Activated CD4-positive, CD25-positive, alpha-beta regulatory T cell treated with anti-CD3 and anti-CD28 coated beads, Interleukin-2, amount 50 U/mL, for 72 hours (primary cell): ENCODE results near the gene CABP4.
"Not testable (repeated sequence)": the region's sequence is repeated elsewhere in the genome, so short reads cannot be mapped to it uniquely, and the experiment has no call there.

Experiments
- DNase-seq: peaks from one replicate; pipeline ENCODE4 v3.0.0; 2021

The CABP4 gene

GRCh38 chr11:67483831-67484665 lies 28.9 kb downstream of the CABP4 start:
- no peak for DNase-seq

GRCh38 chr11:67484847-67485311 lies 29.7 kb downstream of the CABP4 start:
- DNase-seq, result peak; percentile 65

GRCh38 chr11:67485873-67486361 lies 30.8 kb downstream of the CABP4 start:
- DNase-seq, result not testable (repeated sequence)

- peak; percentile 71 for DNase-seq
Observed at GRCh38 chr11:67486481-67487195, 31.5 kb downstream of the CABP4 start.

DNA sequence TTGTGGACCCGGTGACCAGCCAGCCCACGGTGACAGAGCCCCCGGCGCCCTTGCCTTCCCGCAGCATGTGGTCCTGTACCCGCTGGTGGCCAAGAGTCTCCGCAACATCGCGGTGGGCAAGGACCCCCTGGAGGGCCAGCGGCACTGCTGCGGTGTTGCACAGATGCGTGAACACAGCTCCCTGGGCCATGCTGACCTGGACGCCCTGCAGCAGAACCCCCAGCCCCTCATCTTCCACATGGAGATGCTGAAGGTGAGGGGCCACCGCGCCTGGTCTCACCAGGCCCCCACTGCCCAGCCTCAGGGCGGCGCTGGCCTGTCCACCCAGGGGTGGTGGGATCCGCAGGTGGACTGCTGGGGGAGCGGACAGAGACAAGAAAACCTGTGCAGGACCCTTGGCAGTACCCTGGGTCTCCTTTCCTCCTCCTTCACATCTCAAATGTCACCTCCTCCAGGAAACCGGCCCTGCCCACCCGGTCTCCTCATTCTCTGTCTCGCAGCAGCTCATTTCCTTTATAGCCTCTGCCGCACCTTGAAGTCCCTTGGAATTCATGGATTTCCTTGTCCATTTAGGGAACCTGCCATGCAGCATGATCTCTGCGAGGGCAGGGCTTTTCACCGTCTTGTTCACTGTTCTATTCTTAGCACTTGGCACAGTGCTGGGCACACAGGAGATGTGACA lies 34.2 kb downstream of the CABP4 start:
- no peak for DNase-seq

- DNase-seq, result no peak
Observed at GRCh38 chr11:67489885-67490726, 35.0 kb downstream of the CABP4 start.

GRCh38 chr11:67490727-67491065 lies 35.5 kb downstream of the CABP4 start:
- no peak for DNase-seq

- DNase-seq, result no peak
Observed at GRCh38 chr11:67491276-67492068, 36.3 kb downstream of the CABP4 start.

GRCh38 chr11:67492069-67492727 lies 37.0 kb downstream of the CABP4 start:
- DNase-seq, result no peak

DNA sequence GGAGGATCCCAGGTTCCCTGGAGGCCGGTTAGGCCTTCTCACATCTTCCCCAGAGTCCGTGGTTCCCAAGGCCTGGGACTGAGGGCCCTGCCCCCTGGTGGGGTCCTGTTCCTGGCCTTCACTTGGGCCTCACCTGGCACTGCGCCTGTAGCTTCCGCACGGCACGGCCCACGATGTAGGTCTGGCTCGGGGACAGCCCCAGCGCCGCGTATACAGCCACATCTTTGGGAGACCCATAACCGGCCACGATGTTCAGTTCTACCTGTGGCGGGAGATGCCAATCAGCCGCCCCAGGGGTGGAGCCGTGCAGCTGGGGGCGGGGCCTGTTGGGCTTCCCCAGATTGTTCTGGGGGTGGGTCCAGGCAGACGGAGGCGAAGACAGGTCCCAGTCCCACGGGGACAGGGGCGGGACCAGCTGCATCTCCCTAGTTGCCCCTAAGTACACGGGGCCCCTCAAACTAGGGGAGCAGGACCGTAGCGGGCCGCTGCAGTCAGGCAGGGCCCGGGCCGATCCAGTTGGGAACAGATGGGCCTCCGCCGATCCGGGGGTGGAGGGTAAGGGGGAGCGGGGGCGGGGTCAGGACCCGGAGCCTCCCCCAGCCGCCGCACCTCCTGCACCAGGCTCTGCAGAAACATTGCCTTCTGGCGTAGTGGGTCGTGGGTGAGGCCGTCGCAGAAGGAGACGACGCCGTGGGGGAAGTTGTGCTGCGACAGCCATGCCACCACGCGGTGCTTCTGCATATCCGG lies 37.8 kb downstream of the CABP4 start:
- no peak for DNase-seq

- DNase-seq, result no peak
Observed at GRCh38 chr11:67493548-67494370, 38.6 kb downstream of the CABP4 start.

- no peak for DNase-seq
Observed at GRCh38 chr11:67494371-67495233, 39.4 kb downstream of the CABP4 start.

- no peak for DNase-seq
Observed at GRCh38 chr11:67495234-67496005, 40.3 kb downstream of the CABP4 start.

GRCh38 chr11:67496113-67496512 lies 41.0 kb downstream of the CABP4 start:
- no peak for DNase-seq

- no peak for DNase-seq
Observed at GRCh38 chr11:67497656-67498291, 42.6 kb downstream of the CABP4 start.

- no peak for DNase-seq
Observed at GRCh38 chr11:67498544-67498972, 43.4 kb downstream of the CABP4 start.
